GM18499 (cell line): ENCODE results near the gene TRAF4.
"Not testable (repeated sequence)": the region's sequence is repeated elsewhere in the genome, so short reads cannot be mapped to it uniquely, and the experiment has no call there.

Experiments used
- ATAC-seq: cut with Tn5 transposase; IDR thresholded peaks from one replicate; pipeline ENCODE4 v1.9.1; 2021; ENCODE audit warnings: moderate number of reproducible peaks; ENCODE audit not compliant: insufficient read depth, unreplicated experiment

The TRAF4 gene

DNA sequence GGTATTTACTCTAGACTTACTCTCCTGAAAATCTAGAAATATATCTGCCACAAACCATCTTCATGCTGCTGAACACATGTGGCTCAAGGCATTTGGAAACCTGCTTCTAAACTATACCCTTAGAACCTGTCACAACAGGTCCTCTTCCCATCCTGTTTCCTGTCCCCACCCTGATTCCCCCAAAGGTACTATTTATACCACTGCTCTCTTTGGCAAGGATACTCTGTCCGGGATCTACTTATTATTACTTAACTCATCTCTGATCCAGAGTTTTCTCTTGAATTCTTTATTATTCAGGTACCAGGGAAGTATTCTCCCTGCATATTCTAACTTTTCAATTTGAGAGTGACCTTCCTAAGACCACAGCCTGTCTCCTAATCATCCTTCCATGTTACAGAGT lies 33.4 kb downstream of the TRAF4 start:
- ATAC-seq, result no peak

DNA sequence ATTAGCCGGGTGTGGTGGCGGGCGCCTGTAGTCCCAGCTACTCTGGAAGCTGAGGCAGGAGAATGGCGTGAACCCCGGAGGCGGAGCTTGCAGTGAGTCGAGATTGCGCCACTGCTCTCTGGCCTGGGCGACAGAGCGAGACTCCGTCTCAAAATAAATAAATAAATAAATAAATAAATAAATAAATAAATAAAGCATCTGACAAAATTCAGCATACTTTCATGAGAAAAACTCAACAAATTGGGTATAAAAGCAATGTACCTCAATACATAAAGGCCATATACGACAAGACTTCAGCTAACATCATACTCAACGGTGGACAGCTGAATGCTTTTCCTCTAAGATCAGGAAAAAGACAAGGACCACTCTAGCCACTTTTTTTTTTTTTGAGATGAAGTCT lies 35.8 kb downstream of the TRAF4 start:
- not testable (repeated sequence) for ATAC-seq

DNA sequence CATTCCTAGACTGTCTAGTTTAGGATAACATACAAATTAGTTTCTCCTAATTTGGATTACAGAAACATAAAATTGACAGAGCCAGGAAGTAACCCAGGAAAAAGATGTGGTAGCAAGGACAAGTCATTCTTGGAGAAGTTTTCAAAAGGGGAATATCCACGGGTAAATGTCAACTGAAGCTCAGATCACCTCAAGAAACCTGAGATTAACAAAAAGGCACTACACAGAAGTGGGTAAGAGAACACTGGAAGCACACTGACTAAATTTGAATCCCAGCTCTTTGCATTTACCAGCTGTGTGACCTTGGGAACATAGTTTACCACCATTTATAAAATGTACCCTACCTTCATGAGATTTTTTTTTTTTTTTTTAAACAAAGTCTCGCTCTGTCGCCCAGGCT lies 39.4 kb downstream of the TRAF4 start:
- ATAC-seq, result no peak

DNA sequence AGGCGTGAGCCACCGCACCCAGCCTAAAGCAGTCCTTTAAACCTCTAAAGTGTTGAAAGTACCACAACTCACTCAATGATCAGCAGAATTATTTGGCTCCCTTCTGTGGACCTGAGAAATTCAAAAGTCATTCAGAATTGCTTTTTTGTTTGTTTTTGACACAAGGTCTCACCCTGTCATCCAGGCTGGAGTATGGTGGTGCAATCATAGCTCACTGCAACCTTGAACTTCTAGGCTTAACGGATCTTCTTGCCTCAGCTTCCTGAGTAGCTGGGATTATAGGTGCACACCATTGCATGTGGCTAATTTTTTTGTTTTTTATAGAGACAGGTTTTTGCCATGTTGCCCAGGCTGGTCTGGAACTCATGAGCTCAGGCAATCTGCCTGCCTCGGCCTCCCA lies 44.3 kb downstream of the TRAF4 start:
- no peak for ATAC-seq

DNA sequence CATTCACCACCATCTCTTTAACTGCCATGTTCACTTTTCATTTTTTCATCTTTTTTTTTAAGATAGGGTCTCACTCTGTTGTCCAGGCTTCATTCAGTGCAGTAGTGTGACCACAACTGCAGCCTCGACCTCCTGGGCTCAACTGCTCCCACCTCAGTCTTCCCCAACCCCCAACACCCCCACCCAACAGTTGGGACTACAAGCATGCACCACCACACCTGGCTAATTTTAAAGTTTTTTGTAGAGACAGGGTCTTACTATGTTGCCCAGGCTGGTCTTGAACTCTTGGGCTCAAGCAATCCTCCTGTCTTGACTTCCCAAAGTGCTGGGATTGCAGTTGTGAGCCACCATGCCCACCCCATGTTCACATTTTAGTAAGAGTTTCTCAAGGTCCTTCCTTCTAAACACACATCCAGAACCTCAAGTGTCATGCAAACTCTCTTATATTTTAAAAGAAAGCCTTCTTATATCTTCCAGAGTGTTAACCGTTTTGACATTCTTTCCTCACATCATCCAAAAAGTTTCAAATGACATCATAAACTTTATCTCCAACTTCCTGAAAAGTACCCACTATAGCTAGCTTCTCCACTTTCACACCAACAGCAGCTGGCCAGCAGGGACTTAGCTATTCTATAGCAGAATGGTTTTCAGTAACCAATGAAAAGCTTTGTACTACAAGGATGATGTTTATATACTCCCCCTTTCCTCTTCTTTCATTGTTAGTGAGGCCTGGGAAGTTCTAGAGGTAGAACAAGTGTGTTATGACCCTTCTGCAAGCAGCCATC lies 49.3 kb downstream of the TRAF4 start:
- ATAC-seq, result no peak

DNA sequence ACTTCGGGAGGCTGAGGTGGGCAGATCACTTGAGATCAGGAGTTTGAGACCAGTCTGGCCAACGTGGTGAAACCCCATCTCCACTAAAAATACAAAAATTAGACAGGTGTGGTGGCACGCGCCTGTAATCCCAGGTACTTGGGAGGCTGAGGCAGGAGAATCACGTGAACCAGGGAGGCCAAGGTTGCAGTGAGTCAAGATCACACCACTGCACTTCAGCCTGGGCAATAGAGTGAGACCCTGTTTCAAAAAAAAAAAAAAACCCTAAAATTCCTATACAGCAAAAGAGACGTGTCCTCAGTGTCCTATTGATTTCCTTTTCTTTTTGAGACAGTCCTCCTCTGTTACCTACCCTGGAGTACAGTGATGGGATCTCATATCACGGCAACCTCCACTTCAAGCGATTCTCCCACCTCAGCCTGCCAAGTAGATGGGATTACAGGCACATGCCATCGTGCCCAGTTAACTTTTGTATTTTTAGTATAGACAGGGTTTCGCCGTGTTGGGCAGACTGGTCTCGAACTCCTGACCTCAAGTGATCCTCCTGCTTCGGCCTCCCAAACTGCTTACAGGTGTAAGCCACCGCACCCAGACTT lies 51.1 kb downstream of the TRAF4 start:
- not testable (repeated sequence) for ATAC-seq

DNA sequence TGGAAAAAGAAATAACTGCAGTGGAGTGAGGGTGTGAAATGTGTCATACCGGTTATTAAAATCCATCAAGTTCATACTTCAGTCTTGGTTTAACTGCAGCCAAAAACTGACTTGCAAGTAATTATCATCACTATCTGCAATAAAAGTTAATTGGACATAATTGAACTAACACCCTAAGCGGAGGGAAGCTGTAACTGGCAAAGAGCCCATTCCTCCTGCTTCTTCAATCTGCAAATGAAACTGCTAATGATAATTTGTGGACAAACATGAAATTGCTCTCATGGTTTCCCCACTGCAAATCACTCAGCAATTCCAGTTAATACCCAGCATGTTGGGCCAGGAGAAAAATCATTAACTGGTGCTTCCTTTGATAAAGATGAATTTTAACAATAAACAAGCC lies 52.3 kb downstream of the TRAF4 start:
- no peak for ATAC-seq
